HG03135 (cell line): ENCODE measurements around the gene FOXI1.

Experiments
- ATAC-seq: cut with Tn5 transposase; IDR thresholded peaks from one replicate; pipeline ENCODE4 v1.9.1; 2021; ENCODE audit warnings: mild to moderate bottlenecking, moderate library complexity; ENCODE audit not compliant: unreplicated experiment

Gene FOXI1

DNA sequence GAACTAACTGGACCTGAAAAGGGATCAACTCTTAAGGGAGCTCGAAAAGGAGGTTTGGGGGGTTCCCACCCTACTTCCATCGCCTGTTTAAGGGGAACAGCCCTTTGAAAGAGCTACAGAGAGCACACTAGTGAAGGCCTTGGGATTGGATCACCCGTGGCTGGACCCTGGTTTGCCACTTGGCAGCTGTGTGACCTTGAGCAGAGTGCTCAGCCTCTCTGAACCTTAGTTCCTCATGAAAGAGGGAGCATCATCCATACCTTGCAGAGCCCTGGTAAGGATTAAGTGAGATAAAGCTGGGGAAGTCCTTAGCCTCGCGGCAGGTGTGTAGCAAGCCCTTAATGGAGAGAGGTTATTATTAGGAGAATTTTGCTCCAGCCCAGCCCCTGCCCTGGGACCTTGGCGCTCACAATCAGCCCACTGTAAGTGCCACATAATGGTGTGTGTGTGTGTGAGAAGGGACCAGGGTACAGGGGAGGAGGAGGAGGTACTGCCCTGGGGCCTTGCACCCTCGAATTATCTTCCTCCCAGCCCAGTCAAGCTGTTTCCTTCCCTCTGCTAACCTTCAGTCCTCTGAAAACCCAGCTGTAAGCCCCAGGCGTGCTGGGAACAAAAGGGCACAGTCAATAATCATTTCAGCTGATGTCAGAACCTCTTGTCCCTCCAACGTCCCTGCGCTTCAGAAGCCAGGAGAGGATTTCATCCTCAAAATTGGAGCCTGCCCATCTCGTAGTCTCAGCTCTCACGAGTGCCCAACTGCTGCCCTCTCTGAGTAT is 42.9 kb downstream of the FOXI1 start:
- no peak for ATAC-seq

DNA sequence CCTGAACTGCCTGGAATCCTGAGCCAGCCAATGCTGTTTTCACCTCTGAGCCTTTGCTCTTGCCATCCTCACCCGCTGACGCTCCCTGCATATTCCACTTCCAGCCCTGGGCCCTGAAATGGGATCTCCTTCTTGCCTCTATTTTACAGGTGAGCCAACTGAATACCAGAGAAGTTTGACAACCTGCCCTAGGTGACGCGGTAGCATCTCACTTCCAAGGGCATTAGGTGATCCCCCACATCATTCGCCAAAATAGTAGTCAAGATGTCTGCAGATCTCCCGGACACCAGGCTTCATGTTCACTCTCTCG is 43.5 kb downstream of the FOXI1 start:
- no peak for ATAC-seq

DNA sequence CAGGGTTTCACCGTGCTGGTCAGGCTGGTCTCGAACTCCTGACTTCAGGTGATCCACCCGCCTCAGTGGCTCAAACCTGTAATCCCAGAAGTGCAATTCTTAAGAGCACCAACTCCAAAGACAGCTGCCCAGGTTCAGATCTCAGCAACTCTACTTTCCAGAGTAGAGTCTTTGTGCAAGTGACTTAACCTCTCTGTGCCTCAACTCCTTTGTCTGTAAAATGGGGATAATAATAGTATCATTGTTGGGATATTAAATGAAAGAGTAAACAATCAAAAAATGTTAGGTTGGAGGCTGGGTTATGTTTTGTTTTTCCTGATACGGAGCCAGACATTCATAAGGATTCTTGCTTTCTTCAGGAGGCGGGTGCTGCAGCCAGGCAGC is 45.0 kb downstream of the FOXI1 start:
- no peak for ATAC-seq

DNA sequence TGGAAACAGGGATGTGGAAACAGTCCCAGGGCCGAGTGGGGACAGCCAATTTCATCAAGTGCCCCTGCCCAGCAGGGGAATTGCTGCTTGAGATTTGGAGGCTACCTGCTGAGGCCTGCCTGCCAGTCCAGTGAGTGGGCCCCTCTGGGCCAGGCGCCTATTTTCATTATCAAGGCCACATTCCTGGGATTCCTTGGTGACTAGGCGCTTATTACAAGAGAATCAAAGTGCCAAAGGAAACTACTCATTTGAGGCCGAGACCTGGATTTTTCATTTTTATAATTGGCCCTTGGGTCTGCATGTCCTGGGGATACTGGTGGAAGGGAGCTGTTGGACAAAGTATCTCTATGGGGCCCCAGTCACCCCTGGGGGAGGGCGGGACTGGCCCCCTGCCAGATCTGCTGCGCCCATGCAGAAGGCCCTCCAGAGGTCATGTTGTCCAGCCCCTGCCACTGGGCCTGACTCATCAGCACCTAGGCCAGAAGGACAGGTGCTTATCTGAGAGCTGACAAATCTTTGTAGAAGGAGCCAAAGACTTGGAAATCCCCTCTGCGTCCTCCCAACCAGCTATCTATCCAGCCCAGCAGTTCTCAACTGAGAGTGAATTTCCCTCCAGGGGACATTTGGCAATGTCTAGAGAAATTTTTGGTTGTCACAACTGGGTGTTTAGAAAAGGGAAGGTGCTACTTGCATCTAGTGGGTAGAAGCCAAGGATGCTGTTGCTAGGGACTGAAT is 45.6 kb downstream of the FOXI1 start:
- no peak for ATAC-seq

DNA sequence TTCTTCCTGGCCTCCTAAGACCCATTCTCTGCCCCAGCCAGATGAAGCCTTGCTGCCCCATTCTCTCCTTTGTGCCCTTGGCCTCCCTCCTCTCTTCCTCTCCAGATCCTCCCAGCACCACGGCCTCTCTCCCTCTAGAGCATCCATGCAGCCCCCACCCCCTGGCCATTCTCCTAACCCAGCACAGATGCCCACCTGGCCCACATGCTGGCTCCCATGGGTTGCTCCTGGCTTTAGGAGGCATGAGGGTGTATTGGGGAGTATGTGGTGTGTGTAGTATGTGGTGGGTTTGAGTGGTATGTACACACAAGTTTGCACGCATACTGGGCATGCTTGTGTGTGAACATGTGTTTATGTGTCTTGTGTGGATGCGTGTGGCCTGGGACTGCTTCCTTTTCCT is 47.1 kb downstream of the FOXI1 start:
- ATAC-seq, result no peak

DNA sequence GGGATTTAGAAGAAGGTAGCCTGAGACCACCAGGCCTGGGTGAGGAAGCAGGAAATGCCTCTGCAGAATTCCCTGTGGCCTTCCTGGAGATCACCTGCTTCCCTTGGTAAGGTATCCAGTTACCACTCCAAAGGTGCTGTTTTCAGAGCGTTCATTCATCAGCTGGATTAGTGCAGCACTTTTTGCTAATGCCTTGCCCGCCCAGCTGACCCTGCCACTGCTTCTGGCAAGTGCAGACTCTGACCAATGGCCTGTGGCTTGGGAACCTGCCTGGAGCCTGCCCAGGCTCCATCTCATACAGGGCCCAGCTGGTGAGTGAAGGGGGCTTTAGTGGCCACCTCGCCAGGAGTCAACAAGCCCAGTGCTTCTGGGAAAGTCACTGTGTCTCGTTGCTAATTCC is 48.6 kb downstream of the FOXI1 start:
- ATAC-seq, result no peak

DNA sequence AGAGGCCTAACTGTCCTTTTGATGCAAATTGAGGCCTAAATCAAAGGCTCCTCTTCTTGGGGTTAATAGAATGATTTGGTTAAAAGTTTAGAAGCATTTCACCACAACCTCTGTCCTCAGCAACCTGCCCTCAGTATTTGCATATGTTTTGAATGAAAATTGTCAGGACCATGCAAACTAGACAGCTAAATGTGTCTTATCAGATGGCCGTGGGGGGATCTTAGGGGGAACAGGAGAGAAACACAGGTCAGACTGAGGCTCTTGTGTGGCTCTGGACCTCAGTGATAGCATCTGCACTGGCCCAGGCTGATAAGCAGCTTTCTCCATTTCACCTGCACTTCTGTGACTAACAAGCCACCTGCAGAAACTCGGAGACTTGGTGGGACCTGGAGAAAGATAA is 49.0 kb downstream of the FOXI1 start:
- peak; percentile 47 for ATAC-seq

DNA sequence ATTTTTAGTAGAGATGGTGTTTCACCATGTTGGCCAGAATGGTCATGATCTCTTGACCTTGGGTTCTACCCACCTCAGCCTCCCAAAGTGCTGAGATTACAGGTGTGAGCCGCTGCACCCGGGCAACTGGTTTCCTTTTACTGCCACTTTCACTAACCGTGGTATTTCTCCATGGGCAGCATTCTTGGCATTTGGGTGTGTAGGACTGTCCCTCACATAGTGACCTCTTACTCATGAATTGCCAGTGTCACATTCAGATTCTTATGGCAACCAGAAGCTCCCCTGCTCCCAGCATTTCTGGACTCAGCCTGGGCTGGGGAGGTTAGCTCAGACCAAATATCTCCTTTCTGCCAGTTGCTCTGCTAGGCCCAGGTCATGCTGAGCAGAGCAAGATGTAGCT is 50.1 kb downstream of the FOXI1 start:
- no peak for ATAC-seq

DNA sequence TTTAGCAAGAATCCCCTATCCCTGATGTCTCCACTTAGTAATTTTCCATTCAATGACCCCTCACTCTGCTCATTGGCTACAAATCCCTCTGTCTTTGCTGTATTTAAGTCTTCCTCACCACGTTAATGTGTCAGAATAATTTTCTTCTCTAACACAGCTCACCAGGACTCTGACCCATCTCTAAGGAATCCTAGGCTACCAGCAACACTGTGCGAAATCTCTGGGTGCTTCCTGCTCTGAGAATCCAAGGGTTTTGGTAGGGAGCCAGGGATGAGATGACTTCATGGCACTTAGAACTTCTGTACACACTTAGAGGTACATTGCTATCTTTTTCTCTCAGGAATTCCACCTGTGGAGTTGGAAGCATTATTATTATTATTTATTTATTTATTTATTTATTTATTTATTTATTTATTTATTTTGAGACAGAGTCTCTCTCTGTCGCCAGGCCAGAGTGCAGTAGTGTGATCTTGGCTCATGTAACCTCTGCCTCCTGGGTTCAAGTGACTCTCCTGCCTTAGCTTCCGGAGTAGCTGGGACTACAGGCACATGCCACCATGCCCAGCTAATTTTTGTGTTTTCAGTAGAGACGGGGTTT is 53.5 kb downstream of the FOXI1 start:
- no peak for ATAC-seq
